Measurements from ENCODE around the gene UBE2J2. TPM values are rescaled to one million over a fixed set of nuclear protein-coding genes. Genes with fewer than 3 reads are reported as not detected.

The UBE2J2 gene
- polyA plus RNA-seq, 1 of the 3 experiments (the other 2 are of a cell fraction) = 47.5 TPM

DNA sequence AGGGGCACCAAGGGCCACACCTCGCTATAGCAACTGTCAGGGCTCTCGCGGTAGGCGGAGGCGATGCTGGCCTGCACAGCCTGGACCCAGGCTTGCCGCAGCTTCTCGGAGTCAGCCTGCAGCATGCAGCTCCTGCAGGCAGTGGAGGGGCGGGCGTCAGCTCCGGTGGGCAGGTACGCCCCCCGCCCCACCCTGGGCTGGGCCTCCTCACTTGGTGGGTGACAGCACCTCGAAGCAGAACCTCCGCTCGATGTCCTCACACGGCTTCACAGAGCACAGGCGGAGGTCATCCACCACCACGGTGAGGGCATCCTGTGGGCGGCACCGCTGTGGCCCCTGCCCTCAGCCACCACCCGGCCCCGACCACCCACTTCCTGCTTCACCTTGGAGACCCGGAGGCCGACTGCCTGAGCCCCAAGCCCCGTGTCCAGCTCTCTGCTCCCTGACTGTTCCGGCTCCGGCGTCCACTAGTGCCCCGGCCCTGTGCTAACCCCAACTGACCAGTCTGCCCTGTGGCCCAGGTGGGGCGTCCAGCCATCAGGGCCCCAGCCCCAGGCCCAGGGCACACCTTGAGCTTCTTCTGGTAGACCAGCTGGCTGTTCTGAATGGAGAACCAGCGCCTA lies 24.3 kb upstream of the UBE2J2 start:
- H3K4me1 ChIP-seq (ENCODE audit: control insufficient read depth in 1 of 2, insufficient read depth in 2 of 2, low read depth in 1 of 2, low read length in 1 of 2) = peaks cover 0 to 3% of the 10 kb centered on the region in 2 experiments; a peak in 1 of 4 replicates
- CTCF ChIA-PET = interaction anchor here (1.1 kb wide), 1 partner anchor 265 kb away, joined by 3 read pairs; no protein-coding TSS in a partner anchor
- no peaks in the 10 kb centered on the region for H3F3A ChIP-seq (replicated peaks; ENCODE audit: insufficient read depth)
- H3K9me2 ChIP-seq = no peaks in the 10 kb centered on the region
- DNase-seq = no peak
- no peaks in the 10 kb centered on the region for H3K9me3 ChIP-seq
- H3K79me2 ChIP-seq (ENCODE audit: insufficient read depth) = no peaks in the 10 kb centered on the region
- no peak overlapping the region for H2AFZ ChIP-seq (ENCODE audit: low read depth)
- H3K36me3 ChIP-seq (replicated peaks in 1 of 2; ENCODE audit: control insufficient read depth in 1 of 2, insufficient read depth in 2 of 2, low read length in 1 of 2) = peaks cover 0 to 21% of the 10 kb centered on the region in 2 experiments
- TF ChIP-seq FOSL2 (IDR thresholded peaks at IDR 0.05; ENCODE audit: borderline replicate concordance, low read depth) (no peak), RXRA (IDR thresholded peaks at IDR 0.05; ENCODE audit: borderline replicate concordance, low read depth) (no peak), CTCF (IDR thresholded peaks at IDR 0.05) (no peak), SIN3A (IDR thresholded peaks at IDR 0.05; ENCODE audit: borderline replicate concordance, low read depth, low read length) (no peak), RCOR1 (IDR thresholded peaks at IDR 0.05; ENCODE audit: low read length) (no peak), RAD21 (IDR thresholded peaks at IDR 0.05; ENCODE audit: low read length) (no peak), RFX5 (IDR thresholded peaks at IDR 0.05; ENCODE audit: low read length) (no peak), NFIC (IDR thresholded peaks at IDR 0.05; ENCODE audit: borderline replicate concordance) (no peak)
- TF ChIP-seq, protein P1, sequence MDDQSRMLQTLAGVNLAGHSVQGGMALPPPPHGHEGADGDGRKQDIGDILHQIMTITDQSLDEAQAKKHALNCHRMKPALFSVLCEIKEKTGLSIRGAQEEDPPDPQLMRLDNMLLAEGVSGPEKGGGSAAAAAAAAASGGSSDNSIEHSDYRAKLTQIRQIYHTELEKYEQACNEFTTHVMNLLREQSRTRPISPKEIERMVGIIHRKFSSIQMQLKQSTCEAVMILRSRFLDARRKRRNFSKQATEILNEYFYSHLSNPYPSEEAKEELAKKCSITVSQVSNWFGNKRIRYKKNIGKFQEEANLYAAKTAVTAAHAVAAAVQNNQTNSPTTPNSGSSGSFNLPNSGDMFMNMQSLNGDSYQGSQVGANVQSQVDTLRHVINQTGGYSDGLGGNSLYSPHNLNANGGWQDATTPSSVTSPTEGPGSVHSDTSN (IDR thresholded peaks at IDR 0.05) = no peak
- TF ChIP-seq, protein P2, sequence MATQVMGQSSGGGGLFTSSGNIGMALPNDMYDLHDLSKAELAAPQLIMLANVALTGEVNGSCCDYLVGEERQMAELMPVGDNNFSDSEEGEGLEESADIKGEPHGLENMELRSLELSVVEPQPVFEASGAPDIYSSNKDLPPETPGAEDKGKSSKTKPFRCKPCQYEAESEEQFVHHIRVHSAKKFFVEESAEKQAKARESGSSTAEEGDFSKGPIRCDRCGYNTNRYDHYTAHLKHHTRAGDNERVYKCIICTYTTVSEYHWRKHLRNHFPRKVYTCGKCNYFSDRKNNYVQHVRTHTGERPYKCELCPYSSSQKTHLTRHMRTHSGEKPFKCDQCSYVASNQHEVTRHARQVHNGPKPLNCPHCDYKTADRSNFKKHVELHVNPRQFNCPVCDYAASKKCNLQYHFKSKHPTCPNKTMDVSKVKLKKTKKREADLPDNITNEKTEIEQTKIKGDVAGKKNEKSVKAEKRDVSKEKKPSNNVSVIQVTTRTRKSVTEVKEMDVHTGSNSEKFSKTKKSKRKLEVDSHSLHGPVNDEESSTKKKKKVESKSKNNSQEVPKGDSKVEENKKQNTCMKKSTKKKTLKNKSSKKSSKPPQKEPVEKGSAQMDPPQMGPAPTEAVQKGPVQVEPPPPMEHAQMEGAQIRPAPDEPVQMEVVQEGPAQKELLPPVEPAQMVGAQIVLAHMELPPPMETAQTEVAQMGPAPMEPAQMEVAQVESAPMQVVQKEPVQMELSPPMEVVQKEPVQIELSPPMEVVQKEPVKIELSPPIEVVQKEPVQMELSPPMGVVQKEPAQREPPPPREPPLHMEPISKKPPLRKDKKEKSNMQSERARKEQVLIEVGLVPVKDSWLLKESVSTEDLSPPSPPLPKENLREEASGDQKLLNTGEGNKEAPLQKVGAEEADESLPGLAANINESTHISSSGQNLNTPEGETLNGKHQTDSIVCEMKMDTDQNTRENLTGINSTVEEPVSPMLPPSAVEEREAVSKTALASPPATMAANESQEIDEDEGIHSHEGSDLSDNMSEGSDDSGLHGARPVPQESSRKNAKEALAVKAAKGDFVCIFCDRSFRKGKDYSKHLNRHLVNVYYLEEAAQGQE (IDR thresholded peaks at IDR 0.05; ENCODE audit: low read depth, low read length) = no peak
- POLR2A ChIA-PET = no interaction called here
- no peak overlapping the region for H3K4me3 ChIP-seq (ENCODE audit: low read depth in 2 of 2, low read length in 1 of 2)
- peaks cover 8% of the 10 kb centered on the region; the same call in 1 of the 2 replicates for H4K20me1 ChIP-seq (ENCODE audit: insufficient read depth)
- WGBS (ENCODE audit: low lambda C conversion rate) = no CpG with 5 or more reads among the region's 31 CpGs
- H3K27me3 ChIP-seq (ENCODE audit: insufficient read depth) = no peaks in the 10 kb centered on the region
- no peak overlapping the region for H3K9ac ChIP-seq
- H3K4me2 ChIP-seq = no peak overlapping the region
- no peak overlapping the region; a peak in 1 of 4 replicates for H3K27ac ChIP-seq (ENCODE audit: low read depth in 2 of 2, low read length in 1 of 2)

Data from SK-N-SH (cell line).